Tibial artery (tissue), 4 donors: ENCODE measurements around the gene KRT79.

Source experiments
- DNase-seq, 2 donors: peaks; one replicate each; pipeline ENCODE4 v3.0.0-alpha.2; 2019
- H3K27ac ChIP-seq, 2 donors: fragments of 200-600 bp; sonication (generic) in 1 of 2; 1 replicate in 1 of 2; 2 replicates in 1 of 2; pipeline ENCODE4 v1.5.1; 2018 to 2019; ENCODE audit warnings: mild to moderate bottlenecking in 1 of 2
- H3K27me3 ChIP-seq, 2 donors: fragments of 200-600 bp; sonication (generic) in 1 of 2; one replicate each; pipeline versions ENCODE4 v1.5.1 to v1.6.0; 2016 to 2019
- H3K36me3 ChIP-seq, 3 donors: fragments of 200-600 bp; sonication (generic) in 2 of 3; one replicate each; pipeline ENCODE4 v1.5.1; 2016 to 2019; ENCODE audit warnings: mild to moderate bottlenecking in 2 of 3
- H3K4me1 ChIP-seq, 4 donors: fragments of 200-600 bp; sonication (generic) in 2 of 4; 1 replicate in 3 of 4; 2 replicates in 1 of 4; pipeline ENCODE4 v1.5.1; 2016 to 2019
- H3K4me3 ChIP-seq, 2 donors: fragments of 200-600 bp; sonication (generic) in 1 of 2; 1 replicate in 1 of 2; 2 replicates in 1 of 2; pipeline ENCODE4 v1.5.1; 2018 to 2019; ENCODE audit warnings: mild to moderate bottlenecking in 2 of 2
- H3K9me3 ChIP-seq, 3 donors: fragments of 200-600 bp; sonication (generic) in 1 of 3; one replicate each; pipeline ENCODE4 v1.5.1; 2016 to 2019
- intact Hi-C: fragments of 100-400 bp; cut with DNase I; formaldehyde crosslinking; loops from one replicate; pipeline ENCODE4 v1.15.0; 2023; ENCODE audit warnings: low total_unique reads
- TF ChIP-seq, protein P1 (sequence below), 2 experiments: fragments of 200-600 bp in 1 of 2; fragments of 450-650 bp in 1 of 2; IDR thresholded peaks; one replicate each; pipeline ENCODE4 v1.5.1; 2017 to 2019; ENCODE audit warnings: antibody characterized with exemption in 2 of 2, mild to moderate bottlenecking in 1 of 2, moderate library complexity in 1 of 2

The KRT79 gene

DNA sequence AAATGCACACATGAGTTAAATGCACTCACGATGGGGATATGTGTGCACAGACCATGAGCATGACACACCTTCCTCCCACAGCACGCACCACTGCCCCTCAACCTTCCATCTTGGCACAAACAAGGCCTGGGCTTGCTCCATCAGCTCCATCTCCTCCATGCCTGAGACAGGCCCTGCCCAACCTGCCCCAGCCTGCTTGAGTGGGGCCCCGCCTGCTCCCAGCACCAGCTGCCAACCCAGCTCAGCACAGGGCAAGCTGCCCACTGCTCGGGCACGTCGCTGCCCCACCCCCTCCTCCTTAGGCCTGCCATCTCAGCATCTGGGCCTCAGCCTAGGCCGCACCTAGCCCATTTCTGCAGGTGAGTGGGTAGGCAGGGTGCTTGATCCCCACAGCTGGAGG lies 42.3 kb upstream of the KRT79 start:
- no peak for DNase-seq
- Histone ChIP-seq H3K27ac (no peak overlapping the region), H3K27me3 (no peaks in the 10 kb centered on the region), H3K4me3 (no peak overlapping the region), H3K9me3 (no peaks in the 10 kb centered on the region), H3K4me1 (peaks cover 0 to 40% (median 26%) of the 10 kb centered on the region in 4 donors), H3K36me3 (no peaks in the 10 kb centered on the region)
- TF ChIP-seq, protein P1, sequence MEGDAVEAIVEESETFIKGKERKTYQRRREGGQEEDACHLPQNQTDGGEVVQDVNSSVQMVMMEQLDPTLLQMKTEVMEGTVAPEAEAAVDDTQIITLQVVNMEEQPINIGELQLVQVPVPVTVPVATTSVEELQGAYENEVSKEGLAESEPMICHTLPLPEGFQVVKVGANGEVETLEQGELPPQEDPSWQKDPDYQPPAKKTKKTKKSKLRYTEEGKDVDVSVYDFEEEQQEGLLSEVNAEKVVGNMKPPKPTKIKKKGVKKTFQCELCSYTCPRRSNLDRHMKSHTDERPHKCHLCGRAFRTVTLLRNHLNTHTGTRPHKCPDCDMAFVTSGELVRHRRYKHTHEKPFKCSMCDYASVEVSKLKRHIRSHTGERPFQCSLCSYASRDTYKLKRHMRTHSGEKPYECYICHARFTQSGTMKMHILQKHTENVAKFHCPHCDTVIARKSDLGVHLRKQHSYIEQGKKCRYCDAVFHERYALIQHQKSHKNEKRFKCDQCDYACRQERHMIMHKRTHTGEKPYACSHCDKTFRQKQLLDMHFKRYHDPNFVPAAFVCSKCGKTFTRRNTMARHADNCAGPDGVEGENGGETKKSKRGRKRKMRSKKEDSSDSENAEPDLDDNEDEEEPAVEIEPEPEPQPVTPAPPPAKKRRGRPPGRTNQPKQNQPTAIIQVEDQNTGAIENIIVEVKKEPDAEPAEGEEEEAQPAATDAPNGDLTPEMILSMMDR (IDR thresholded peaks at IDR 0.05), result no peak
- intact Hi-C loops, result loop anchor here (5.0 kb wide), 1 partner anchor 719 kb away; no protein-coding TSS in a partner anchor

DNA sequence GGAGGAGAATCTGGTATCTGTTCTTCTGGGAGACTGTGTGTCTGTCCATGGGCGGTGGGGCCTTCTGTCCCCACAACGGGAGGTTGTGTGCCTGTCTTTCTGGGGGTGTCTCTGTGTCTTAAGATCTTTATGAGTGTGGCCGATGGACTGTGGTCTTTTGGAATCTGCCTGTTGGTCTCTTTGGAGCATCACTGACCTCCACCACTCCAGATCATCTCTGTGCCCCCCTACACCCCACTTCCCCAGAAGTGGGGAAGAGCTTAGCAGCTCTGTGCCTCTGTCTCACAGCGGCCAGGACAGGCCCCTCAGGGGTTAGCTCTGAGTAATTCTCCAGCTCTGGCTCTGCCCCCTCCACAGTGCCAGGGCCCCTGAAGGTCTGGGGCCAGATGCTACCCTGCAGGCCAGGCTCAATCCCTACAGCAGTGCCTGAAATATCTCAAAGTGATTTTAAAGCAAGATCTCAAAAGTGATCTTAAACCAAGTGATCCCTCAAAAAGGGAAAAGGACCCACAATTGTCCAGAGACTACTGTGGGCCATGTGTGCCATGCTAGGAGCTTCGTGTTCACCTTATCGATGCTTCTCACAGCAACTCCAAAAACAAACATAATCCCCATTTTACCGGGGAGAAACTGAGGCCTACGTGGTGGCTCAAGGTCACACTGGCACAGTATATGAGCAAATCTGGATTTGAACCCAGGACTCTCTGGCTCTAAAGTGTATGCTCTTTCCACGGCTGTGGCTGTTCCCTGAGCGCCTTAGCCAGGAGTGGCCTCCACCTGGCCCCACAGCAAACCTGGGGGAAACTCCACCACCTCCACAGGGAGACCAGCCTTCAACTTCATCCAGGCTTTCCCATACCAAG lies 40.7 kb upstream of the KRT79 start:
- no peaks in the 10 kb centered on the region for H3K27me3 ChIP-seq
- H3K36me3 ChIP-seq, result no peaks in the 10 kb centered on the region
- H3K9me3 ChIP-seq, result no peaks in the 10 kb centered on the region
- peak overlapping the region; percentile 83 to 85 for H3K27ac ChIP-seq
- DNase-seq, result no peak
- H3K4me3 ChIP-seq, result peak overlapping the region; percentile 57
- TF ChIP-seq, protein P1 (IDR thresholded peaks at IDR 0.05), result no peak
- H3K4me1 ChIP-seq, result peaks cover 0 to 47% (median 30%) of the 10 kb centered on the region in 4 donors
- intact Hi-C loops, result loop anchor here (5.0 kb wide), 1 partner anchor 718 kb away; no protein-coding TSS in a partner anchor

DNA sequence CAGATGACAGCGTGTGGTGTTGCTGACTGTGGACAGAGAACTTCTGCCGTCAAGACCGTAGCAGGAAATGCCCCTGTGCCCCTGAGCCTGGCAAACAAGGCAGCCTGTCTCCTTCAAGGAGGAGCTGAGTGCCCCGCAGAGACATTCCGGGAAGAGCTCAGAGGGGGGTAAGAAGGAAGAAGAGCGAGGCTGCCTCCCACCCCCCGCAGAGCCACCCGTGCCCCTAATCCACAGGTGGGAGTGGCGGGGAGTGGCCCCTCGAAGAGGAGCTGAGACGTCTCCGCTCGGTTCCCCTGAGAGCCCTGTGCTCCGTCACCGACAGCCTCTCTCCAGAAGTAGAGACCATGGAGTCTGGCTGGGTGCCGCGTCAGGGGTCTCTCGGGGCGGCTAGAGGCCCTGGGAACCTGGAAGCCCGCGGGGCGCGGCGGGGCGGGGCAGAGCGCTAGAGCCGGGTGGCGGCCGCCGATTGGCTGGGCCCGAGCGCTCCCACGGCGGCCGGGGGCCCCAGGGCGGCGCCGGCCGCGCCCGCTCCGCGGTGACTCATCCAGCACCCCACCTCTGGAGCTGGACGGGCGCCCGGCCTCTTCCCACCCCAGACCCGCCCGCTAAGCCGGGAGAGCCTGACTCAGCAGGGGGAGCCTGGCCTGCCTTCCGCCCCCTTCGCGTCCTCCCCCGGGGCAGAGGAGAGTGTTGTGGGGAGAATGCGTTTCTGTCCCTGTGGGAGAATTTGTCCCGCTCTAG lies 39.9 kb upstream of the KRT79 start:
- peak; percentile 88 to 92 for DNase-seq
- intact Hi-C loops, result no loop called here

DNA sequence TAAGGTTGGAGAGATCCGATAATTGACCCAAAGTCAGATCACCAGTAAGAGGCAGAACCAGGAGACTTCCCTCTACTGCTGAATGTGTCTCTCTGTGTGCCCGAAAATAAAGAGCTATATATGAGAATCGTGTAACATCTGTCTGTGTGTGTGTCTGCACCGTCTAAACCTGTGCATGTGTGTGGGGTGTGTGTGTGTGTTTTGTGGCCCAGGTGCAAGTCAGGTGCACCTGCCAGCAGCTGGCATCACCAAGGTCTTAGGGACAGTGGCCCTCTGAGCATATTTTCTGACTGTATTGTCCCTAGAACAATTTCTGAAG lies 39.4 kb upstream of the KRT79 start:
- peaks cover 0 to 34% (median 25%) of the 10 kb centered on the region in 4 donors for H3K4me1 ChIP-seq
- H3K4me3 ChIP-seq, result peak overlapping the region; percentile 57
- H3K36me3 ChIP-seq, result no peaks in the 10 kb centered on the region
- H3K27me3 ChIP-seq, result no peaks in the 10 kb centered on the region
- peak overlapping the region; percentile 83 to 85 for H3K27ac ChIP-seq
- DNase-seq, result no peak
- TF ChIP-seq, protein P1 (IDR thresholded peaks at IDR 0.05), result no peak
- intact Hi-C loops, result no loop called here
- no peaks in the 10 kb centered on the region for H3K9me3 ChIP-seq

More for the DNA sequence above, 39.9 kb upstream of the KRT79 start:
- H3K27ac ChIP-seq, result peak overlapping the region; percentile 83 to 85
- peaks cover 0 to 39% (median 26%) of the 10 kb centered on the region in 4 donors for H3K4me1 ChIP-seq
- H3K27me3 ChIP-seq, result no peaks in the 10 kb centered on the region
- H3K4me3 ChIP-seq, result peak overlapping the region; percentile 57
- TF ChIP-seq, protein P1 (IDR thresholded peaks at IDR 0.05), result no peak
- no peaks in the 10 kb centered on the region for H3K9me3 ChIP-seq
- no peaks in the 10 kb centered on the region for H3K36me3 ChIP-seq

DNA sequence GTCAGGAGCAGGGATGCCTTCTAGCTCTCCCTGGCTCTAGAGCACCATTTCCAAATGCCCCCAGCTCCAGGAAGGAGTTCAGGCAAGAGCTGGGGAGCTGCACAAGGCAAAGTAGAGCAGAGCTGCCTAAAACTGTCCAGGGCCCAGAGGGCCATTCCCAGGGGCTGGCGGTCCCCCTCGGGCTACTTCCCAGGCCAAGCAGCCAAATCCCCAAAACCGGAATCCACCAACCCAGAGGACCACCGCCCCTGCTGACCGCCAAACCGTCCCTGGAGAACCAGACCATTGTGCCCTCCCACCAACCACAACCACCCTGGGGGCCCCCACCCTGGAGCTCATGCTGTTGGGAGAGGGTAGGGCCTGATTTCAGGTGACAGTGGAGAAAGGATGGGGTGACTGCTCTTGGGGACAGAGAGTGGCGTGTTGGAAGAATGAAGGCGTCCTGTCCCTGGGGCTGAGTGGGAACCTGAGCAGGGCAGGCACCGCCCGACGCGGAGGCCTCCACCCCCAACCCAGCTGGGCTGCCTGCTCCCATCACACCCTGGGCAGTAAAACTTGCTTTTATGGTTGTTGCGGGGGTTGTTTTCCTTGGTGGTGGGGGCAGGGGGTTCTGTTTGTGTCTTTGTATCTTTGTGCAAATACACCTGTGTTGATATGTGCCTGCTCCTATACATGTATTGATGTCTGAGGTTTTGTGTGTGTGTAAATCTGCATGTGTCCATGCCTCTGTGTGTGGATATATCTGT lies 38.7 kb upstream of the KRT79 start:
- TF ChIP-seq, protein P1 (IDR thresholded peaks at IDR 0.05), result no peak
- no peaks in the 10 kb centered on the region for H3K36me3 ChIP-seq
- peaks cover 0 to 35% (median 25%) of the 10 kb centered on the region in 4 donors for H3K4me1 ChIP-seq
- intact Hi-C loops, result no loop called here
- H3K27me3 ChIP-seq, result no peaks in the 10 kb centered on the region
- H3K4me3 ChIP-seq, result no peak overlapping the region
- DNase-seq, result no peak
- peak overlapping the region; percentile 83 to 85 for H3K27ac ChIP-seq
- no peaks in the 10 kb centered on the region for H3K9me3 ChIP-seq
